WERI-Rb-1 (cell line): ENCODE data around the gene ALKBH7.

Source experiments
- DNase-seq: peaks from one replicate; pipeline ENCODE4 v3.0.0-alpha.2; 2020
- H3K27ac ChIP-seq: fragments of 250-450 bp; sonication (Bioruptor Pico); 2 replicates; pipeline ENCODE4 v1.5.1; 2020; ENCODE audit warnings: mild to moderate bottlenecking, moderate library complexity
- H3K27me3 ChIP-seq: fragments of 250-450 bp; sonication (Bioruptor Pico); 2 replicates; pipeline ENCODE4 v1.5.1; 2021; ENCODE audit warnings: mild to moderate bottlenecking, low read depth, moderate library complexity; ENCODE audit not compliant: insufficient read depth, severe bottlenecking
- H3K36me3 ChIP-seq: fragments of 250-450 bp; sonication (Bioruptor Pico); 2 replicates; pipeline ENCODE4 v1.5.1; 2020; ENCODE audit warnings: mild to moderate bottlenecking, moderate library complexity
- H3K4me3 ChIP-seq: 2 replicates; pipeline ENCODE4 v1.5.1; 2011; ENCODE audit warnings: low read depth, mild to moderate bottlenecking, control low read depth, low read length
- H3K9me3 ChIP-seq: fragments of 250-450 bp; sonication (Bioruptor Pico); 2 replicates; pipeline ENCODE4 v1.5.1; 2021; ENCODE audit warnings: mild to moderate bottlenecking, moderate library complexity; ENCODE audit not compliant: severe bottlenecking
- TF ChIP-seq, protein P1 (sequence below): IDR thresholded peaks from 2 replicates; pipeline ENCODE4 v1.5.1; 2011; ENCODE audit warnings: low read depth, mild to moderate bottlenecking, control low read depth, inconsistent platforms, low read length

ALKBH7 gene

GRCh38 chr19:6362027-6362350 lies 10.6 kb upstream of the ALKBH7 start:
- Histone ChIP-seq H3K36me3 (peaks cover 35% of the 10 kb centered on the region), H3K9me3 (no peaks in the 10 kb centered on the region), H3K27me3 (no peaks in the 10 kb centered on the region), H3K4me3 (peak overlapping the region; percentile 57), H3K27ac (peak overlapping the region; percentile 96)
- peak; percentile 19 for DNase-seq
- TF ChIP-seq, protein P1, sequence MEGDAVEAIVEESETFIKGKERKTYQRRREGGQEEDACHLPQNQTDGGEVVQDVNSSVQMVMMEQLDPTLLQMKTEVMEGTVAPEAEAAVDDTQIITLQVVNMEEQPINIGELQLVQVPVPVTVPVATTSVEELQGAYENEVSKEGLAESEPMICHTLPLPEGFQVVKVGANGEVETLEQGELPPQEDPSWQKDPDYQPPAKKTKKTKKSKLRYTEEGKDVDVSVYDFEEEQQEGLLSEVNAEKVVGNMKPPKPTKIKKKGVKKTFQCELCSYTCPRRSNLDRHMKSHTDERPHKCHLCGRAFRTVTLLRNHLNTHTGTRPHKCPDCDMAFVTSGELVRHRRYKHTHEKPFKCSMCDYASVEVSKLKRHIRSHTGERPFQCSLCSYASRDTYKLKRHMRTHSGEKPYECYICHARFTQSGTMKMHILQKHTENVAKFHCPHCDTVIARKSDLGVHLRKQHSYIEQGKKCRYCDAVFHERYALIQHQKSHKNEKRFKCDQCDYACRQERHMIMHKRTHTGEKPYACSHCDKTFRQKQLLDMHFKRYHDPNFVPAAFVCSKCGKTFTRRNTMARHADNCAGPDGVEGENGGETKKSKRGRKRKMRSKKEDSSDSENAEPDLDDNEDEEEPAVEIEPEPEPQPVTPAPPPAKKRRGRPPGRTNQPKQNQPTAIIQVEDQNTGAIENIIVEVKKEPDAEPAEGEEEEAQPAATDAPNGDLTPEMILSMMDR = no peak

DNA sequence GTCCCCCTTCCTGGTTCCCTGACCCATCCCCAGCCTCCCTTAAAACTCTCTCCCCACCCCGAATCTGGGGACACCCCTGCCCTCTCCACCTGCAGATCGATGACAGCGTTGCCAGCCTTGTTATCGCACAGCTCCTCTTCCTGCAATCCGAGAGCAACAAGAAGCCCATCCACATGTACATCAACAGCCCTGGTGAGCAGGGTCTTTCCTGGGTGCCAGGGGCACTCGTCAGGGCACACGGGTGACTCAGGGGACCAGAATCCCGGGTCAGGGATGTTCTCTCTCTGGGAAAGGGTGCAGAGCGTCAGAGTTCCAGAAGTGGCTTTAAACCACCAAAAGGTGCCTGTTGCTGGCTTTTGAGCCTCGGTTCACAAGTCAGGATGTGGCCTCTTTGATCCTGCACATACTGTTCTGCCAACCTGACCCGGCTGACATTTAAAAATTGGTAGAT lies 10.2 kb upstream of the ALKBH7 start:
- TF ChIP-seq, protein P1 = no peak
- Histone ChIP-seq H3K36me3 (peaks cover 38% of the 10 kb centered on the region), H3K4me3 (peak overlapping the region; percentile 57), H3K27ac (no peak overlapping the region), H3K9me3 (no peaks in the 10 kb centered on the region), H3K27me3 (no peaks in the 10 kb centered on the region)
- DNase-seq = no peak

- Histone ChIP-seq H3K27ac (no peak overlapping the region), H3K4me3 (no peak overlapping the region), H3K27me3 (no peaks in the 10 kb centered on the region), H3K36me3 (peaks cover 56% of the 10 kb centered on the region), H3K9me3 (no peaks in the 10 kb centered on the region)
- no peak for DNase-seq
- TF ChIP-seq, protein P1 = no peak
Measured at GRCh38 chr19:6364353-6364752, 8.2 kb upstream of the ALKBH7 start.

GRCh38 chr19:6373096-6373812 lies 660 bp downstream of the ALKBH7 start:
- Histone ChIP-seq H3K9me3 (no peaks in the 10 kb centered on the region), H3K27me3 (no peaks in the 10 kb centered on the region), H3K27ac (peak overlapping the region; percentile 98), H3K4me3 (peak overlapping the region; percentile 82), H3K36me3 (peaks cover 23% of the 10 kb centered on the region)
- TF ChIP-seq, protein P1 = no peak
- peak; percentile 98 for DNase-seq

- Histone ChIP-seq H3K27ac (peak overlapping the region; percentile 37; the same call in 1 of the 2 replicates), H3K9me3 (no peaks in the 10 kb centered on the region), H3K27me3 (no peaks in the 10 kb centered on the region), H3K36me3 (peaks cover 21% of the 10 kb centered on the region), H3K4me3 (peak overlapping the region; percentile 36)
- TF ChIP-seq, protein P1 = no peak
- DNase-seq = no peak
Measured at GRCh38 chr19:6373813-6374108, 1.2 kb downstream of the ALKBH7 start.

GRCh38 chr19:6374161-6374709 lies 1.6 kb downstream of the ALKBH7 start:
- Histone ChIP-seq H3K9me3 (no peaks in the 10 kb centered on the region), H3K27me3 (no peaks in the 10 kb centered on the region), H3K27ac (no peak overlapping the region), H3K36me3 (peaks cover 22% of the 10 kb centered on the region), H3K4me3 (no peak overlapping the region)
- DNase-seq = no peak
- TF ChIP-seq, protein P1 = no peak
